ENCODE measurements around the gene NTM.

DNA sequence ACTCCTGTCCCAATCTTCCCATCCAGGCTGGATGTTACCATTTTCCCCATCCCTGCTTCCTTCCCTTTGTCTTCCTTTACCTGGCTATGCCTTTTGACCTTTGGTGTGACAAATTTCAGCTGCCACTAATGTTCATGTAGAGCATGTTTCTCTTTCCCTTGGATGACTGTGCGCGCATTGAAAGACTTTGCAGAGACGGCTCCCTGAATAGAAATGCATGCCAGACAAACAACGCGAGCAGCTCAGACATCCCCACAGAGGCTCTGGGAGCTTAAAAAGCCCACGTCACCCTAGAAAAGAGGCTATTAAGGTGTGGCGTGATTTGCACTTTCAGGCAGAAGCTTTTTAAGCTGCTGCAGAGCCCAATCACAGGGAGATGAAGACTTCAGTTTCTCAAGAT lies 202.0 kb downstream of the NTM start:
- TF ChIP-seq, protein P1, sequence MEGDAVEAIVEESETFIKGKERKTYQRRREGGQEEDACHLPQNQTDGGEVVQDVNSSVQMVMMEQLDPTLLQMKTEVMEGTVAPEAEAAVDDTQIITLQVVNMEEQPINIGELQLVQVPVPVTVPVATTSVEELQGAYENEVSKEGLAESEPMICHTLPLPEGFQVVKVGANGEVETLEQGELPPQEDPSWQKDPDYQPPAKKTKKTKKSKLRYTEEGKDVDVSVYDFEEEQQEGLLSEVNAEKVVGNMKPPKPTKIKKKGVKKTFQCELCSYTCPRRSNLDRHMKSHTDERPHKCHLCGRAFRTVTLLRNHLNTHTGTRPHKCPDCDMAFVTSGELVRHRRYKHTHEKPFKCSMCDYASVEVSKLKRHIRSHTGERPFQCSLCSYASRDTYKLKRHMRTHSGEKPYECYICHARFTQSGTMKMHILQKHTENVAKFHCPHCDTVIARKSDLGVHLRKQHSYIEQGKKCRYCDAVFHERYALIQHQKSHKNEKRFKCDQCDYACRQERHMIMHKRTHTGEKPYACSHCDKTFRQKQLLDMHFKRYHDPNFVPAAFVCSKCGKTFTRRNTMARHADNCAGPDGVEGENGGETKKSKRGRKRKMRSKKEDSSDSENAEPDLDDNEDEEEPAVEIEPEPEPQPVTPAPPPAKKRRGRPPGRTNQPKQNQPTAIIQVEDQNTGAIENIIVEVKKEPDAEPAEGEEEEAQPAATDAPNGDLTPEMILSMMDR (IDR thresholded peaks at IDR 0.05; ENCODE audit: low read length) = no peak
- TF ChIP-seq EZH2 (IDR thresholded peaks at IDR 0.05; ENCODE audit: borderline replicate concordance, low read length) = no peak

Measured in OCI-LY1 (cell line).